Fibroblast of the aortic adventitia (primary cell): ENCODE measurements around the gene EYA4. TPM values are rescaled to one million over a fixed set of nuclear protein-coding genes. Genes with fewer than 3 reads are reported as not detected.

Source experiments
- DNase-seq: peaks from one replicate; pipeline ENCODE4 v3.0.0-alpha.2; 2010; ENCODE audit warnings: low read depth
- H3K4me3 ChIP-seq: 2 replicates; pipeline ENCODE4 v1.5.1; 2011; ENCODE audit warnings: low read depth, mild to moderate bottlenecking, control low read depth, low read length, moderate library complexity
- total RNA-seq: library from RNA; depleted of rRNA; stranded (reverse); fragments of >200 nt; gene quantifications from 2 replicates; pipeline ENCODE4 v1.2.3, GENCODE V29; 2012; ENCODE audit warnings: low replicate concordance
- TF ChIP-seq, protein P1 (sequence below): IDR thresholded peaks from 2 replicates; pipeline ENCODE4 v1.5.1; 2011; ENCODE audit warnings: mild to moderate bottlenecking, low read length, control low read depth, inconsistent platforms; ENCODE audit not compliant: insufficient read depth

The EYA4 gene
- total RNA-seq, 1 donor: 5.7 TPM

DNA sequence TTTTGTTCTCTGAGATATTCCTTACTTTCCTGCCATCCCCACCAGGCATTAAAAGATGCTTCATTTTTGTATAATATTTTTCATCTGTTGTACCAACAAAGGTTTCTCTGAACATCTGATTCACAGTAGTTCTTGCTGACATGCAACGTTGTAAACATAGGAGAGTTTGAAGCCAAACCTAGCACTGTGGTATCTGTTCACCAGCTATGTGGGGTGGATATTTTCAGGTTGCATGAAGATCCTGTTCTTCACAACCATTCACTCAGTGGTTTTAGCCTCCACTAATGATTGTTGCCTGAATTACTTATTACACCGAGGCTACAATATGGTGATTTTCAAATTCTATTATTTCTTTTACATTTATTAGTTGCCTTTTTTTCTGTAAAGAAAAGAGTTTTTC lies 56.5 kb downstream of the EYA4 start:
- no peak for DNase-seq
- no peak overlapping the region for H3K4me3 ChIP-seq
- TF ChIP-seq, protein P1, sequence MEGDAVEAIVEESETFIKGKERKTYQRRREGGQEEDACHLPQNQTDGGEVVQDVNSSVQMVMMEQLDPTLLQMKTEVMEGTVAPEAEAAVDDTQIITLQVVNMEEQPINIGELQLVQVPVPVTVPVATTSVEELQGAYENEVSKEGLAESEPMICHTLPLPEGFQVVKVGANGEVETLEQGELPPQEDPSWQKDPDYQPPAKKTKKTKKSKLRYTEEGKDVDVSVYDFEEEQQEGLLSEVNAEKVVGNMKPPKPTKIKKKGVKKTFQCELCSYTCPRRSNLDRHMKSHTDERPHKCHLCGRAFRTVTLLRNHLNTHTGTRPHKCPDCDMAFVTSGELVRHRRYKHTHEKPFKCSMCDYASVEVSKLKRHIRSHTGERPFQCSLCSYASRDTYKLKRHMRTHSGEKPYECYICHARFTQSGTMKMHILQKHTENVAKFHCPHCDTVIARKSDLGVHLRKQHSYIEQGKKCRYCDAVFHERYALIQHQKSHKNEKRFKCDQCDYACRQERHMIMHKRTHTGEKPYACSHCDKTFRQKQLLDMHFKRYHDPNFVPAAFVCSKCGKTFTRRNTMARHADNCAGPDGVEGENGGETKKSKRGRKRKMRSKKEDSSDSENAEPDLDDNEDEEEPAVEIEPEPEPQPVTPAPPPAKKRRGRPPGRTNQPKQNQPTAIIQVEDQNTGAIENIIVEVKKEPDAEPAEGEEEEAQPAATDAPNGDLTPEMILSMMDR: no peak

GRCh38 chr6:133298335-133298734 lies 57.2 kb downstream of the EYA4 start:
- H3K4me3 ChIP-seq: no peak overlapping the region
- TF ChIP-seq, protein P1: no peak
- no peak for DNase-seq

DNA sequence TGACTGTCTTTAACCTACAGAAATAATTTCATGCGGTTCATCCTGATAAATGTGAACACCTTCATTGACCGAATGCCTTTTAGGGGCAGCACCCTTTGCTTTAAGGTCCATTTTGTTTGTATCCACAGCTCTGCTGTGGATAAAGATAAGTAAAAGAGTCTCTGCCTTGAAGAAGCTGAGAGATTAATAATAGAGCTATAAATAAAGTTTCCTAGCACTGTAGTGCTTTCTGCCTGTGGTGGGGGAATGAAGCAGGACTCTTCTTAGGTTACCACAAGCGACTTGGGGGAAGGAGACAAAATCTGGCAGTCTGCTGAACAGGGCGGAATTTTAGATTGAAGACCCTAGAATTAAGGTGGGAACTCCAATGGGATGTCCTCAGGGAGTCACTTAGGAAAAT lies 57.6 kb downstream of the EYA4 start:
- no peak for DNase-seq
- H3K4me3 ChIP-seq: no peak overlapping the region
- TF ChIP-seq, protein P1: no peak

GRCh38 chr6:133300896-133301295 lies 59.7 kb downstream of the EYA4 start:
- no peak for DNase-seq

GRCh38 chr6:133301835-133302234 lies 60.7 kb downstream of the EYA4 start:
- TF ChIP-seq, protein P1: no peak
- H3K4me3 ChIP-seq: no peak overlapping the region
- DNase-seq: no peak

More at GRCh38 chr6:133300896-133301295, 59.7 kb downstream of the EYA4 start:
- no peak overlapping the region for H3K4me3 ChIP-seq
- TF ChIP-seq, protein P1: no peak

DNA sequence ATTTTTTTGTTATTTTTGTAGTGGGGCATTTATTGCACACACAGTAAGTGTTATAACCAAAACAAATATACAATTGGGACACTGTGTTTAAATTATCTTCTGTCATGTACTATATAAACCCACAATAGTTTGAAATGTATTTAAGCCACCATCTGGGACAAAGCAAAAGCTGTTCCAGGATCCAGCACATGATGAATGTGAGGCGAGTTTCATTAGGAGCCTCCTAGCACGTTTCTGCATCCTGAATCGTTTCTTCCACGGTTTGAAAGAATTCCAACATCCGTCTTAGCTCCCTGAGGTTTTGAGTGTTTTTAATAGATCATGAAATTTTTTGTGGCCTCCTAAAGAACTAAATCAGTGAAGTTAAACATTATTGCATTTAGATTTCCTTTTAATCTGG lies 65.8 kb downstream of the EYA4 start:
- TF ChIP-seq, protein P1: no peak
- H3K4me3 ChIP-seq: no peak overlapping the region
- DNase-seq: no peak

- TF ChIP-seq, protein P1: no peak
- peak; percentile 39 for DNase-seq
Measured at GRCh38 chr6:133309579-133309978, 68.4 kb downstream of the EYA4 start.

More at GRCh38 chr6:133309579-133309978, 68.4 kb downstream of the EYA4 start:
- H3K4me3 ChIP-seq: no peak overlapping the region
